Measurements from ENCODE around the gene FILIP1L. TPM values are rescaled to one million over a fixed set of nuclear protein-coding genes. Genes with fewer than 3 reads are reported as not detected.

Gene FILIP1L
- total and polyA plus RNA-seq, 2 of the 4 experiments (the other 2 are of a cell fraction), result 11.5 to 19.9 TPM

DNA sequence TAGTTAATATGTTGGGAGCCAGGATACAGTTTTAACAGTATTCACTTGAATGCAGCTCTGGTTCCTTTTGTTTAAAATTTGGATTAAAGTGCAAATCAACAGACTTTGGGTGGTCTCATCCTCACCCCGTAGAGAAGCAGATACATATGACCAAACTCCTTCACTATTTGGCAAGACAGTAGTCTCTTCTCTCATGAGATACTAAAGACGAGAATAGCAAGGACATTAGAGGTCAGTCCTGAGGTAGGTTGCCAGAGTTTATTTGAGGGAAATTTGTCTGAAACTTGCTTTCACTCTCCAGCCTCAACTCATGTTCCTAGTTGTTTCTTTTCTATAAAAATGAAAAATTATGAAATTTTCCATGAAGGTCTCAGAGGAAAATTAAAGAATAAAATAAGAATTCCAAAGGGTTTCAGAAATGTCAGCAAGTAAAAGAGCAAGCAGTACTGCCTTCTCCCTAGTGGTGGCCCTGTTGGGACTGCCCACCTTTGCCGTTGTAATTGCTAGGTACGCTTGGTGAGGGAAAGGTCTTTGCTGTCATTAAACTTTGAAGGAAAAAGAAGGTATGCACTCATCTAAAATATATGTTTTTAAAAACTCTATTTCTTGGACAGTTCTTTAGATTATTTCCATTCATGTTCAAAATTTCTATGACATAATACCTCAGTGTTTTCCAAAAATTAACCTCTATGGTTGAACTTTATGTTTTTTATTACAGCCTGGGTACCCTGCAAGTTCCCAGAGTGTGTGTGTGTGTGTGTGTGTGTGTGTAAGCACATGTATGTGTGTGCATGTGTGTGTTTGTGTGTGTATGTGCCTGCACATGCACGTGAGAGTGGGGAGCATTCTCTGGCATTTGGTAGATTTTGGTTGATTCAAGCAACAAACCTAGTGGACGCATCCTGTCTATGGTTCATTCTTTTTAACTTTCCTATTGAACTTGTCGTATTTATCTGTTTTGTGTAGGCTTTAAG lies 185.2 kb downstream of the FILIP1L start:
- WGBS, 2 experiments (ENCODE audit: extremely low coverage in 2 of 2, insufficient read length in 1 of 2), result no CpG with 5 or more reads among the region's 7 CpGs
- no peak for TF ChIP-seq SMC3 (IDR thresholded peaks at IDR 0.05; ENCODE audit: low read depth, low read length)
- TF ChIP-seq POLR2A (IDR thresholded peaks at IDR 0.05; ENCODE audit: low read depth, low read length), result no peak
- no peak for TF ChIP-seq CHD1 (IDR thresholded peaks at IDR 0.05; ENCODE audit: low read depth, low read length)
- no peak for TF ChIP-seq CTCF (conservative IDR thresholded peaks at IDR 0.05; ENCODE audit: low read depth, low read length)
- TF ChIP-seq FOS (IDR thresholded peaks at IDR 0.05; ENCODE audit: low read depth, low read length), result no peak
- no peak for TF ChIP-seq RAD21 (IDR thresholded peaks at IDR 0.05; ENCODE audit: low read length)
- TF ChIP-seq RFX5 (IDR thresholded peaks at IDR 0.05; ENCODE audit: low read depth, low read length), result no peak
- no peak for TF ChIP-seq MXI1 (IDR thresholded peaks at IDR 0.05; ENCODE audit: borderline replicate concordance, low read depth, low read length)
- TF ChIP-seq MAFK (IDR thresholded peaks at IDR 0.05; ENCODE audit: low read depth, low read length), result no peak
- TF ChIP-seq CEBPB (IDR thresholded peaks at IDR 0.05; ENCODE audit: low read depth, low read length), result no peak
- no peak for TF ChIP-seq BHLHE40 (IDR thresholded peaks at IDR 0.05; ENCODE audit: low read depth, low read length)
- TF ChIP-seq NFE2L2 (IDR thresholded peaks at IDR 0.05; ENCODE audit: low read depth, low read length), result no peak
- TF ChIP-seq RCOR1 (IDR thresholded peaks at IDR 0.05; ENCODE audit: insufficient replicate concordance, low read length), result no peak
- TF ChIP-seq MAZ (IDR thresholded peaks at IDR 0.05; ENCODE audit: borderline replicate concordance, low read depth, low read length), result no peak
- TF ChIP-seq, protein P1, sequence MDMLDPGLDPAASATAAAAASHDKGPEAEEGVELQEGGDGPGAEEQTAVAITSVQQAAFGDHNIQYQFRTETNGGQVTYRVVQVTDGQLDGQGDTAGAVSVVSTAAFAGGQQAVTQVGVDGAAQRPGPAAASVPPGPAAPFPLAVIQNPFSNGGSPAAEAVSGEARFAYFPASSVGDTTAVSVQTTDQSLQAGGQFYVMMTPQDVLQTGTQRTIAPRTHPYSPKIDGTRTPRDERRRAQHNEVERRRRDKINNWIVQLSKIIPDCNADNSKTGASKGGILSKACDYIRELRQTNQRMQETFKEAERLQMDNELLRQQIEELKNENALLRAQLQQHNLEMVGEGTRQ (IDR thresholded peaks at IDR 0.05; ENCODE audit: low read depth, low read length), result no peak

More for the DNA sequence above, 185.2 kb downstream of the FILIP1L start:
- Histone ChIP-seq H2AK5ac (ENCODE audit: low read depth, low read length) (peak overlapping the region; percentile 93), H4K91ac (ENCODE audit: insufficient read depth, low read depth, low read length) (no peak overlapping the region), H3K9me3 (ENCODE audit: control insufficient read depth, insufficient read depth, low read length) (no peaks in the 10 kb centered on the region), H3K4me2 (ENCODE audit: low read depth, low read length) (no peak overlapping the region), H2BK5ac (ENCODE audit: low read depth, low read length, poor library complexity, severe bottlenecking) (peak overlapping the region; percentile 11), H3K27me3 (ENCODE audit: control insufficient read depth, insufficient read depth, low read length) (no peaks in the 10 kb centered on the region), H3K36me3 (ENCODE audit: control insufficient read depth, insufficient read depth, low read length) (no peaks in the 10 kb centered on the region), H3K18ac (ENCODE audit: low read depth, low read length) (no peak overlapping the region), H3K27ac (ENCODE audit: insufficient read depth, low read length) (no peak overlapping the region), H3K9ac (ENCODE audit: low read depth, low read length) (no peak overlapping the region), H2BK15ac (ENCODE audit: low read depth, low read length) (peak overlapping the region; percentile 80; the same call in 1 of the 3 replicates), H4K20me1 (ENCODE audit: insufficient read depth, low read length) (0 out of 2 replicates have a peak, but pooled peaks cover 3% of the 10 kb centered on the region), H3K23ac (ENCODE audit: low read depth, low read length) (no peak overlapping the region), H2BK120ac (ENCODE audit: low read depth, low read length) (no peak overlapping the region), H3K14ac (replicated peaks; ENCODE audit: low read depth, low read length) (peak overlapping the region; percentile 42; the same call in 1 of the 2 replicates), H3K79me1 (ENCODE audit: low read depth in 1 of 2, low read length in 2 of 2) (peaks cover 8 to 11% of the 10 kb centered on the region in 2 experiments; a peak in 3 of 4 replicates), H2BK20ac (ENCODE audit: low read depth, low read length) (no peak overlapping the region; the same call in 1 of the 2 replicates), H4K8ac (ENCODE audit: low read depth in 2 of 2, low read length in 2 of 2) (peak overlapping the region in 1 of 2 experiments; percentile 4; a peak in 2 of 4 replicates), H4K5ac (ENCODE audit: low read depth, low read length) (no peak overlapping the region), H3K9me1 (ENCODE audit: insufficient read depth, low read length) (peaks cover 7% of the 10 kb centered on the region), H3K56ac (ENCODE audit: extremely low read depth, insufficient read depth, low read length) (no peak overlapping the region), H3K4me1 (ENCODE audit: control insufficient read depth, insufficient read depth, low read length) (0 out of 2 replicates have a peak, but pooled peaks cover 2% of the 10 kb centered on the region), H3K4me3 (ENCODE audit: insufficient read depth, low read depth, low read length) (no peak overlapping the region), H2AK9ac (replicated peaks; ENCODE audit: low read depth, low read length, poor library complexity) (no peak overlapping the region), H3K4ac (ENCODE audit: low read depth, low read length) (no peak overlapping the region; the same call in 1 of the 2 replicates), H2AFZ (replicated peaks; ENCODE audit: low read length, poor library complexity) (no peak overlapping the region)
- ATAC-seq (ENCODE audit: low read depth), result no peak
- BruUV-seq (replicated peaks), result no TSS peak
- ChIA-PET POLR2A (ENCODE audit: unreplicated experiment) (no interaction called here), CTCF (no interaction called here)
- dilution Hi-C loops (cut with HindIII; ENCODE audit: low sequenced_read_pairs, unreplicated experiment) (no loop called here), intact Hi-C loops (cut with micrococcal nuclease) (no loop called here), in situ Hi-C loops (cut with MboI; ENCODE audit: low sequenced_read_pairs) (no loop called here)
- no peak for DNase-seq

Measured in IMR-90 (cell line).